ENCODE results near the gene RHOA.
"Not testable (repeated sequence)": the region's sequence is repeated elsewhere in the genome, so short reads cannot be mapped to it uniquely, and the experiment has no call there.

The RHOA gene

GRCh38 chr3:49410846-49411534 is 786 bp downstream of the RHOA start:
- no peak for DNase-seq

GRCh38 chr3:49410066-49410845 is 1.5 kb downstream of the RHOA start:
- DNase-seq, result no peak

- DNase-seq, result no peak
Measured at GRCh38 chr3:49406571-49407565, 4.9 kb downstream of the RHOA start.

- DNase-seq, result not testable (repeated sequence)
Measured at GRCh38 chr3:49405570-49405969, 6.2 kb downstream of the RHOA start.

GRCh38 chr3:49403891-49404290 is 7.9 kb downstream of the RHOA start:
- no peak for DNase-seq

GRCh38 chr3:49401766-49402165 is 10.0 kb downstream of the RHOA start:
- DNase-seq, result no peak

GRCh38 chr3:49399461-49399860 is 12.3 kb downstream of the RHOA start:
- DNase-seq, result no peak

GRCh38 chr3:49397470-49397869 is 14.3 kb downstream of the RHOA start:
- no peak for DNase-seq

GRCh38 chr3:49391310-49391709 is 20.5 kb downstream of the RHOA start:
- not testable (repeated sequence) for DNase-seq

- no peak for DNase-seq
Measured at GRCh38 chr3:49389297-49389696, 22.5 kb downstream of the RHOA start.

- DNase-seq, result no peak
Measured at GRCh38 chr3:49388289-49388820, 23.4 kb downstream of the RHOA start.

- no peak for DNase-seq
Measured at GRCh38 chr3:49387721-49388120, 24.1 kb downstream of the RHOA start.

- DNase-seq, result no peak
Measured at GRCh38 chr3:49386056-49386756, 25.6 kb downstream of the RHOA start.

GRCh38 chr3:49385617-49386016 is 26.2 kb downstream of the RHOA start:
- no peak for DNase-seq

- DNase-seq, result no peak
Measured at GRCh38 chr3:49383387-49383786, 28.4 kb downstream of the RHOA start.

- no peak for DNase-seq
Measured at GRCh38 chr3:49378249-49378895, 33.4 kb downstream of the RHOA start.

GRCh38 chr3:49377483-49377882 is 34.3 kb downstream of the RHOA start:
- DNase-seq, result no peak

GRCh38 chr3:49371946-49372345 is 39.8 kb downstream of the RHOA start:
- no peak for DNase-seq

- DNase-seq, result no peak
Measured at GRCh38 chr3:49370585-49371290, 41.0 kb downstream of the RHOA start.

GRCh38 chr3:49362561-49362960 is 49.2 kb downstream of the RHOA start:
- DNase-seq, result no peak

GRCh38 chr3:49359623-49360022 is 52.2 kb downstream of the RHOA start:
- no peak for DNase-seq
